HG03064 (cell line): Measurements from ENCODE around the gene UBAC2.

Source experiments
- ATAC-seq: cut with Tn5 transposase; IDR thresholded peaks from one replicate; pipeline ENCODE4 v1.9.1; 2021; ENCODE audit warnings: low read depth; ENCODE audit not compliant: unreplicated experiment

The UBAC2 gene

GRCh38 chr13:99287551-99287950, 86.9 kb downstream of the UBAC2 start:
- no peak for ATAC-seq

- peak; percentile 80 for ATAC-seq
These were observed 87.4 kb downstream of the UBAC2 start for GRCh38 chr13:99288089-99288488.

- ATAC-seq: no peak
These were observed 88.6 kb downstream of the UBAC2 start for GRCh38 chr13:99289271-99289670.

GRCh38 chr13:99289674-99290337, 89.2 kb downstream of the UBAC2 start:
- no peak for ATAC-seq

DNA sequence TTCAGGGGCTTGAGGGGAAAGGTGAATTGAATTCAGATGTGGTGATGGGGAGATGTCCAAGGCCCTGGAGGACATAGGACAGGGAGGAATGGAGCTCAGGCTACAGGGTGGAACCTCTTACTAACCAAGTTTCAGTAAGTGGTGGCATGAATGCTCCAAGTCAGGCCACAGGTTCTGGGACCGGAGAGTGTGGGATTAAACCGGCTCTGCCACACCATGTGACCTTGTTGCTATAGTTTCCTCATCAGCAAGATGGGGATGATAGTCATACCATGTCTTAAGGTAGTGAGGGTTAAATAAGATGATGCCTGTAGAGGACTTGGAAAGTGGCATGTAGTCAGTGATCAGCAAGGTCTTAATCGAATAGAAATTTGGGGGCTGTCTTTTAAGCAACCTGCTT, 90.2 kb downstream of the UBAC2 start:
- no peak for ATAC-seq

DNA sequence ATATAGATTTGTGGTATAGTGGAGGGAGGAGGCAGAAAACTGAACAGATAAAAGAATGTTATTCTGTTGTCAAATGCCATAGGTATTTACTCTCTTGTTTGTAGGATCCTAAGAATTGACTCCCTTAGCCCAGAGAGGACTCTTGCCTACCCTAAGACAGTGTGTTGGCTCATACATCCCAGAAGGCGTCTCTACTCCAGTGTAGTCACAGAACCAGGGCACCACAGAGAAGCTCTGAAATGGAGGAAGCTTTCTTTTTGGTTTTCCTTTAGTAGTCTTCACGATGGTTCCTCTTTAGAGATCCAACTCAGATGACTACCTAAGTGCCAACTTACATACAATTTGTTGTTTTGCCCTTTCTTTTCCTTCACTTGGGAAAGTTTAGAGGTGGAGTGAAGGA, 92.5 kb downstream of the UBAC2 start:
- ATAC-seq: no peak

GRCh38 chr13:99294198-99294597, 93.5 kb downstream of the UBAC2 start:
- no peak for ATAC-seq

GRCh38 chr13:99294958-99295357, 94.3 kb downstream of the UBAC2 start:
- no peak for ATAC-seq

DNA sequence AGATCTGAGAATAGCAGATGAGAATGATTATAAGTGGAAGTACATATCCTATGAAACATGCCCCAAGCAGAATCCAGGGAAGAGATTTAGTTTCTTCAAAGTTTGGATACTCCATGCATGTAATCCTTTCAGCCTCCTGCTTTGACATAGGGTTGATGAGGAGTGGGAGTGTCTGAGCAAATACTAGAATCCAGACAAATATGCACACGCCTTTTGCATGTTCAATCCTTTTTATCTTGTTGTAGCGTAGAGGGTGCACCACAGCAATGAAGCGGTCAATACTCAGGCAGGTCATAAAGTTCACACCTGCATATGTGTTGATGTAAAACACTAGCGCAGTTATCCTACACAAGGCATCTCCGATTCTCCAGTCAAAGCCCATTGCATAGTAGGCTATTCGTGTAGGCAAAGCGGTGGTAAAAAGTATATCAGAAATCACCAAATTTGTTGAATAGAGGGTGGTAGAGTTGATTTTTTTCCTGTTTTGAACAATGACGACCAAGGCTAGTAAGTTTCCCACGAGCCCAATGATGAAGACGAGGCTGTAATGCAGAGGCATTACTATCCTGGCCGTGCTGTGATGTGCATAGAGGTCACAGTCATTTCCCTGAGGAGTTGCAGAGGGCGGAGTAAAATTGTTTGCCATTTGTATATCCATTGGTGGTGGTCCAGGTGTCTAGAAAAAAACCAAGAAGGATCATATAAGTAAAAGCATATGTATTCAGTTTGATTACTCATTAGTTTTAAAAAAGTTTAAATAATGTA, 95.0 kb downstream of the UBAC2 start:
- no peak for ATAC-seq

GRCh38 chr13:99296398-99296797, 95.7 kb downstream of the UBAC2 start:
- ATAC-seq: peak; percentile 43

GRCh38 chr13:99297331-99297730, 96.7 kb downstream of the UBAC2 start:
- ATAC-seq: no peak

- ATAC-seq: no peak
These were observed 97.4 kb downstream of the UBAC2 start for GRCh38 chr13:99298056-99298455.

DNA sequence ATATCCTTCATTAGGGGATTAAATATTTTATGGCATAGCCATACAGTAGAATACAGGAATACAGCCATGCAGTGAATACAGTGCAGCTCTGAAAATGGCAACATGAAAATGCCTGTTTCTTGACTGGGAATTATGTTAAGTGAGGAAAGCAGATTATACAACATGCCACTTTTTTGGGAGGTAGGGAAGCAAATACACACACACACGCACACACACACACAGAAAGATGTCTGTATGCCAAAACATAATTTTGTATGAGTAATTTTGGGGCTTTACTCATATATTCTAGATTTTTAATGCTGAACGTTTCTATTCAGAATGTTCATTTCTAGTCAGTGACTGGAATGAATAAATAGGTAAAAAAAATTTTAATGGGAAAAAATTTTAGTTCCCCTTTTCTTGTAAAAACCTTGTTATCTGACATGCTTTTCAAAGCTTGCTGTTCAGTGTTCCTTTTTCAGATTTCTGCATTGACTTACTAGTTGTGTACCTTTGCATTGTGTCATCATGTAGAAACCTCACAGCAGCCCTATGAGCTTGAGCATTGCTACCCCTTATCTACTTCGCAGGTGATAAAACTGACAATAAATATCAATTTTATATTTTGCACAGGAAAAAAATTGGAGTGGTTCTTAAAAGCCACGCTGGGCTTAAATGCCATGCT, 98.7 kb downstream of the UBAC2 start:
- no peak for ATAC-seq

- no peak for ATAC-seq
These were observed 99.3 kb downstream of the UBAC2 start for GRCh38 chr13:99299920-99300341.

DNA sequence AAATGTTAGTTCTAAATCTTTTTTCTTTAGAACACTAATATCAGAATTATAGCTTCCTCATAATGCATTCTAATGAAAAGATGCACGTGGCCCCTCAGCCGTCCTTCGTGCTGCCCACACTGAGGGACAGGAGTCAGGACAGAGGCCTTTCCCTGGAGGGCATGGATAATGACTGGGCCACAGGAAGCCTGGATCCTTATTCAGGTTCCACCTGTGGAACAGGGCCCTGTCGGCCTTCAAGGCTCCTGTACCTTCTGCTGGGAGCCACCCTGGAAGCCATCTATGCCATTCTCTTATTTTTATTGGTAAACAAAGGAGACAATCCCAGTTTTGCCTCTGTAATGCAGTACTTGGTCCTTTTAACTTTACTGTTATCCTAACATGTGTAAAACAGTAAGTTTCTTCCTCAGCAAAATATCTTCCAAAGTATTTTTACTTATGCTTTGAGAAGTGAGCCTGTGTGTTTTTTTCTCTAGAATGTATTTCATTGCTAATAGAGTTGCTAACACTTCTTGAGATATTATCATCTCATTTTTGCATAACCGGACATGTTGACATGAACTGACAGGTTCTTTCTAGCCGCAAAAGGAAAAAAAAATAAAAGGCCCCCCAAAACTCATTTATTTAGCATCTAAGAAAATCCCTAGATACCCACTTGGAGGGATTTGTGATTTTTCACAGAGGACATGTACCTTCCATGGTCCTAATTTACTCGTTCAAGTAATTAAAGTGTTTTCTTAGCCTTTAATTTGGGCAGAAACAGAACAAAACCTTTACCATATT, 100.6 kb downstream of the UBAC2 start:
- no peak for ATAC-seq

DNA sequence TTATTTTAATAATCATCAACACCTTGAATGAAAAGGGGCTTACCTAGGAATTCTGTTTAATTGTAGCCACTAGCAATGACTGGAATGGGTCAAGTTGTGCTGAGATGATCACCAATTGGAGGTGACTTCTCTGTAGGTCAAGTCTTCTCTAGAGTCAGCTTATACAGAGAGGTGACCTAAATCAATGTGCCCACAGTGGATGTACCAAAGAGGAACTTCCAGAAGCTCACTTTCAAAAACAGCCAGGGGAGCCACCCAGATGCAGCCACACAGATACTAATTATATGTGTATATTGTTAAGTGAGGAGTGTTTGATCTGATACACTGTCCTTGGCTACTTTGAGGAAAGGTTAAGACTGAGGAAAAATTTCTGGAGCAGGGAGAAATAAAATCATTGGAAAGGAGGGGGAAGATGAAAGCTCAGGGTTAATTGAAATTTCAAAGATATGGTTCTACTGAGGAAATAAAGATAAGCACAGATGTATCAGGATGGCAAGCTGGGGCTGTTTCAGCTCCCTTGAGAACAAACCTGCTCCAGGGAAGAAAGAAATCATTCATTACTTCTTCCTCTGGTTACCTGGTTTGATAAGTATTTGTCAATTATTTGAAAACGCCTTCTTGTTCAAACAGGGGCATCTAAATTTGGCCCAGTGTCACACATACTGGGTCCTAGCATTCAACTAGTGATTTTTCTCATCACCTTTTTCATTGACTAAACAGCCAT, 101.4 kb downstream of the UBAC2 start:
- no peak for ATAC-seq

GRCh38 chr13:99302637-99303505, 102.2 kb downstream of the UBAC2 start:
- no peak for ATAC-seq

DNA sequence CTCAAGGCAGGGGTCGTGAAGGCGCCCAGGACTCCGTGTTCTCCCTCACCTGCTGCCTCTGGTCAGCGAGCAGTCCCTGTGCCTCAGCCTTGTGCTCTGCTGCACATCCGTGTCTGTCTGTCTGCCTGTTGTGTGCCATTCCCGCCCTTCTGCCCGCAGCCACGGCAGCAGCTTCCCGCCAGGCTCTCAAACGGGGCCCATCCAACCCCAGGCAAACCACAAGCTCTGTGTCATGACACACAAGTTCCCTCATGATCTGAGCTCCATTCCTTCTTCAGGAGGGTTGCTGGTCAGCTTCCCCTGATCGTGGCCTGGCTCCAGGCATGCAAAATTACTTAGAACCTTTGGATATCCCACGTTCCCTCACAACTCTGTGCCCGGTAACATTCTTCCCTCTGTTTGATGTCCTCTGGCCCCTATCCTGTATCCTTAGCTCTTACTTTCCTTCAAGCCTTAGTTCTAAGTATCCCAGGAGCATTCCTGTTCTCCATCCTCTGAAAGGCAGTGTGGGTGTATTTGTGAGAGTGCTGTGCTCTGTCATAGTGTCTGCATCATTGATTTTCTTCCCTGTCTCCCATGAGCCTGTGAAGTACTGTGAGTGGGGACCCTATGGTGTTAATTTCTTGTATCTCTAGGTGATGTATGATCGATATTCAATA, 103.3 kb downstream of the UBAC2 start:
- ATAC-seq: no peak

- no peak for ATAC-seq
These were observed 103.9 kb downstream of the UBAC2 start for GRCh38 chr13:99304541-99304940.
